Measurements from ENCODE around the gene EHD4.

Gene EHD4

GRCh38 chr15:41853831-41854230, 118.5 kb downstream of the EHD4 start:
- no peak for TF ChIP-seq CTCF (IDR thresholded peaks at IDR 0.05; ENCODE audit: insufficient read depth, low read length, missing control alignments)
- ChIA-PET CTCF (interaction anchor here (1.0 kb wide), 1 partner anchor 22 kb away, joined by 3 read pairs; no protein-coding TSS in a partner anchor), POLR2A (no interaction called here)
- no peak overlapping the region for H3K4me3 ChIP-seq (ENCODE audit: low read depth, low read length)
- DNase-seq (ENCODE audit: low read depth, low spot score), result no peak

- DNase-seq (ENCODE audit: low read depth, low spot score), result no peak
- ChIA-PET CTCF (interaction anchor here (1.2 kb wide), 1 partner anchor 52 kb away, joined by 3 read pairs; no protein-coding TSS in a partner anchor), POLR2A (no interaction called here)
- no peak for TF ChIP-seq CTCF (IDR thresholded peaks at IDR 0.05; ENCODE audit: insufficient read depth, low read length, missing control alignments)
- H3K4me3 ChIP-seq (ENCODE audit: low read depth, low read length), result no peak overlapping the region
These were observed 119.4 kb downstream of the EHD4 start for GRCh38 chr15:41852736-41853590.

- TF ChIP-seq CTCF (IDR thresholded peaks at IDR 0.05; ENCODE audit: insufficient read depth, low read length, missing control alignments), result no peak
- CTCF ChIA-PET, result interaction anchor here (1.2 kb wide), 1 partner anchor 53 kb away, joined by 3 read pairs; no protein-coding TSS in a partner anchor
- DNase-seq (ENCODE audit: low read depth, low spot score), result no peak
- H3K4me3 ChIP-seq (ENCODE audit: low read depth, low read length), result no peak overlapping the region
- POLR2A ChIA-PET, result no interaction called here
These were observed 120.5 kb downstream of the EHD4 start for GRCh38 chr15:41851755-41852370.

GRCh38 chr15:41851167-41851523, 121.2 kb downstream of the EHD4 start:
- TF ChIP-seq CTCF (IDR thresholded peaks at IDR 0.05; ENCODE audit: insufficient read depth, low read length, missing control alignments), result no peak
- CTCF ChIA-PET, result interaction anchor here (1.0 kb wide), 1 partner anchor 205 kb away, joined by 3 read pairs; no protein-coding TSS in a partner anchor
- POLR2A ChIA-PET, result no interaction called here
- DNase-seq (ENCODE audit: low read depth, low spot score), result no peak
- H3K4me3 ChIP-seq (ENCODE audit: low read depth, low read length), result no peak overlapping the region

- ChIA-PET CTCF (interaction anchor here (1.0 kb wide), 1 partner anchor 206 kb away, joined by 3 read pairs; no protein-coding TSS in a partner anchor), POLR2A (no interaction called here)
- DNase-seq (ENCODE audit: low read depth, low spot score), result no peak
- no peak for TF ChIP-seq CTCF (IDR thresholded peaks at IDR 0.05; ENCODE audit: insufficient read depth, low read length, missing control alignments)
- H3K4me3 ChIP-seq (ENCODE audit: low read depth, low read length), result no peak overlapping the region
These were observed 121.7 kb downstream of the EHD4 start for GRCh38 chr15:41850482-41851166.

GRCh38 chr15:41849861-41850260, 122.5 kb downstream of the EHD4 start:
- DNase-seq (ENCODE audit: low read depth, low spot score), result no peak
- no peak for TF ChIP-seq CTCF (IDR thresholded peaks at IDR 0.05; ENCODE audit: insufficient read depth, low read length, missing control alignments)
- POLR2A ChIA-PET, result no interaction called here
- H3K4me3 ChIP-seq (ENCODE audit: low read depth, low read length), result no peak overlapping the region
- CTCF ChIA-PET, result no interaction called here
